HG03060 (cell line): ENCODE results near the gene ADGRG2.

Source experiments
- ATAC-seq: cut with Tn5 transposase; IDR thresholded peaks from one replicate; pipeline ENCODE4 v1.9.1; 2021; ENCODE audit warnings: low read depth, moderate number of reproducible peaks; ENCODE audit not compliant: unreplicated experiment

ADGRG2 gene

DNA sequence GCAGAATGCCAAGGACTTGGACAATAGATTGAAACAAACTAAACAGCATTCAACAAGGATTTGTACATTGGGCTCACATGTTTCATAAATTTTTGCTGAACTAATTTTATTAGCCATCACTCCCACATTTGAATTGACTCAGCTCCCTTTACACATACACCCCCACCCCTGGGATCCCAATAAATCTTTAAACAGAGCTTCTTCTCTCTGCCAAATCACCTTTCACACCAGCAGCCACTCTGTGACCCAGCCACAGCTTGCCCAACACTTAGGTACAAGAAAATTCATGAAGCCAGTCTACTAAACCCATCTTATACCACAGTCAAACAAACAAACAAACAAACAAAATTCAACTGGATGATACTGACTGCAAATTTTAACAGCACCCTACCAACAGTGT is 159.9 kb downstream of the ADGRG2 start:
- ATAC-seq = no peak

DNA sequence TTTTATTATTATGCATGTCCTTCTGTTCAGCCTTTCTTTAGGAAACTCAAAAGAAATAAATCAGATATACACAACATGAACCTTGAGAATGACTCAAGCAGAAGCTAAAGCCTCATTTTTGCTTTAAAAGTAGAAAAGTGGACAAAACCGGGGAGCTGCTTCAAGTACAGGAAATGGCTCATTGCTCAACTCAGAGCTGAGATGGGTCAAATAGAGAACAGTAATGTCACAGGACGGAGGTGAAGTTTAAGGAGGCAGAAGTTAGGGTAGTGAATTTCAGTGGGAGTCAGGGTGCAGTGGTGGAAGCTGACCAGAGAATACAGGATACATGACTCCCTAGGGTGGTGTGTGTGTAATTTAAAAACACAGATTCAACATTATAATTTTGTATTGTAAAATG is 160.6 kb downstream of the ADGRG2 start:
- ATAC-seq = no peak

DNA sequence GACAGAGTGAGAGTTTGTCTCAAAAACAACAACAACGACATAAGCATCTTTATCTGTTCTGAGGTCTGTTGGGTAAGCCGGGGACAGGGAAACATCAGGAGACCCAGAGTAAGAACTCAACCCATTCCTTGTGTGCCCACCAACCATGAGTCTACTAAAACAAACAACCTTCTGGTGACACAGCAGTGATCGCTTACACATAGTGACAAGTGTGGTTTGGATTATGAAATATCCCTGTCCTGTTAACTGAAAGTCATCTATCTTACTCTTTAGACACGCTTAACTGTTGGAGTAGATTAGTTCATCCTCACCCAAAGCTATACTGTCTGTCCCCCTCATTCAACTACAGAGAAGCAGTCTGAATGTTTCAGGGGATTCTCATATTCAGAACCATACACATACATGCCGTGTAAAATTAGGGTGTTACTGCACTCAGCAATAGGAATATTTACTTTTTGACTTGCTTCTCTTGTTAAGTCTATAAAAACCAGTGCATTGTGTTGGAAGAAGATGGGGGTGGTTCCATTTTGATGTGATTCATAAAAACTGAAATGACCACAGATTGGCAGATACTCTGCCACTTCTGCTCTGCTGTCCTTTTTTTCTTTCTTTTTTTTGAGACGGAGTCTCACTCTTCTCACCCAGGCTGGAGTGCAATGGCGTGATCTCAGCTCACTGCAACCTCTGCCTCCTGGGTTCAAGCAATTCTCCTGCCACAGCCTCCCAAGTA is 165.8 kb downstream of the ADGRG2 start:
- no peak for ATAC-seq

DNA sequence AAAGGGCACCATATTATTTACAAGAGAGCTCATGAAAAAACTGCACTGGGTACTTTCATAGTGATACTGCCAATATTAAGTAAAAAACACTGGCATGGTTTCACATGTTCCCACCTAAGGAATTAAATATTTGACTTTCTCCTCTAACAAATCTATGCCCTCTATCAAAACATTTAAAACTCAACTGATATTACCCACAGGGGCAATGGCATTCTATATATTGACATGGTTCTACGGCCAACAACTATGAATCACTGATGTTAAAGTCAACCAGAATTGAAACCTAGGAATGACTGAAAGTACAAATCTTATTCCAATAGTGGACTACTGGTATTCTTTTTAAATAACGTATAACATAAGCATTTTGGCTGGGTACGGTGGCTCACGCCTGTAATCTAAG is 166.6 kb downstream of the ADGRG2 start:
- ATAC-seq = no peak

- no peak for ATAC-seq
Observed at GRCh38 chrX:18951032-18951431, 171.2 kb downstream of the ADGRG2 start.

DNA sequence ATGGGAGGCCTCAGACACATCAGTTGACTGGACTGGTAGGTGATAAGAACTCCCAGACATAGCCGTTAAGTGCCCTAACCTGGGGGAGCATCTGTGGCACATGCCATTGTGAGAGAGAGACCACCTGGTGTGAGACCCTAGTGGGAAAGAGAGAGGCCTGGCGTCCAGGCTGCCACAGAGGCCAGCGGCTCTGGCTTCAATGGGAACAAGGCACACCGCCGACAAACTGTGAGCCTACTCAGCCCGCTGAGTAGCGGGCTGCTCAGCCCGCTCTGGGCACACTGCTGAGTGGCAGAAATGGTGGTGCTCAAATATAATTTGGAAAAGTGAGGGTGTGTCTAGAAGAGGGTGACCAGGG is 172.3 kb downstream of the ADGRG2 start:
- ATAC-seq = no peak

- no peak for ATAC-seq
Observed at GRCh38 chrX:18949291-18949943, 172.9 kb downstream of the ADGRG2 start.

GRCh38 chrX:18946611-18947010 is 175.7 kb downstream of the ADGRG2 start:
- ATAC-seq = no peak

GRCh38 chrX:18946157-18946556 is 176.1 kb downstream of the ADGRG2 start:
- no peak for ATAC-seq

DNA sequence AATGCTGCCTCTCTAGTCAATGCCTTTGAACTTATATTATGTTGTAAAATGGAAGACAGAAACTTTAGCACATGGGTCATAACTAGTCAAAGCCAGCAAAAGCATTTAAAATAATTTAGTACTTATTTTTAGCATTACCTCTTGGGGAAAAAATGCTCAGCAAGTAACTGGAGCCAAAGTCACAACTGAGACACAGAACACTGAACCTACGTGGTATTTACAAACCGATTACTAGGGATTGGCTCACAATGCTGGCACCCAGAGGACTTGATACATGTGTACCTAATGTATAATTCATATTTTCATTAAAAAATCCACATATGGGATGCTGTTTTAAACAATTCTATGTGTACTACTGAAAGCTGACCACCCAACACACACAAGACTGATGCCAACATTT is 176.8 kb downstream of the ADGRG2 start:
- no peak for ATAC-seq

- no peak for ATAC-seq
Observed at GRCh38 chrX:18944482-18944881, 177.8 kb downstream of the ADGRG2 start.

DNA sequence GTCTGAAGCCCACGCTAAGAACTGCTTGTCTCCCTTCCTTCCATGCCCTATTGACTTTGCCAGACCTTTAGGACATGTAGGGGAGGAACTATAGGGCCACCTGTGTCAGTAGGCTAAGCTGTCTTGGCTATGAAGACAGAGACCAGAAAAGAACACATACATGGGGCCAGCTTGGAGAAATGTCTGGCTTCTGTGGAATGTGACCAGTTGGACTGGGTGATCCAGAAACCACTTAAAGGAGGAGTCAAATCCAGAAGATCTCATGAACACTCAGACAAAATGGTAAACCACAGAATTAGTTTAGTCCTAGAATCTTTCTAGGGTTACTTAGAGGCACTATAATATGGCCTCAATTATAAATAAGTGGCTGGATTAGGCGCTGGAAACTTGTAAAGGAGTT is 180.4 kb downstream of the ADGRG2 start:
- ATAC-seq = no peak
